Measurements from ENCODE around the gene SLC29A3.
"Not testable (repeated sequence)": the region's sequence is repeated elsewhere in the genome, so short reads cannot be mapped to it uniquely, and the experiment has no call there.

Gene SLC29A3

DNA sequence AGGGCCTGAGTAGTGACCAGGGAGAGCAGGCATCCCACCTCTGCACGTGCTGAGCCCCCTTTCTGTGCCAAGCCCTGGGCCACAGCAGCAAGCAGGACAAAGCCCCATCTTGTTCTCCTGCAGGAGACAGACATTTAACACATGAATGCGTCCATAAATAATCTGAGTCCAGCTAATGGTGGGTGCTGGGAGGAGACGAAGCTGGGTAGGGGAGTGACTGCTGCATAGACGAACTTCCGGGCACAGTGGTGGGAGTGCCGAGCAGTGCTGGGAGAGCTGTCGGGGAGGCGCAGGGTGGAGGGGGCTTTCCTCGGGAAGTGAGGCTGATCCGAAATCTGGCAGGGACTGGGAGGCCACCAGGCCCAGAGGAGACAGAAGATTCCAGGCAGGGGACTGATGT, 35.2 kb upstream of the SLC29A3 start:
- DNase-seq (ENCODE audit: low read depth) = no peak

DNA sequence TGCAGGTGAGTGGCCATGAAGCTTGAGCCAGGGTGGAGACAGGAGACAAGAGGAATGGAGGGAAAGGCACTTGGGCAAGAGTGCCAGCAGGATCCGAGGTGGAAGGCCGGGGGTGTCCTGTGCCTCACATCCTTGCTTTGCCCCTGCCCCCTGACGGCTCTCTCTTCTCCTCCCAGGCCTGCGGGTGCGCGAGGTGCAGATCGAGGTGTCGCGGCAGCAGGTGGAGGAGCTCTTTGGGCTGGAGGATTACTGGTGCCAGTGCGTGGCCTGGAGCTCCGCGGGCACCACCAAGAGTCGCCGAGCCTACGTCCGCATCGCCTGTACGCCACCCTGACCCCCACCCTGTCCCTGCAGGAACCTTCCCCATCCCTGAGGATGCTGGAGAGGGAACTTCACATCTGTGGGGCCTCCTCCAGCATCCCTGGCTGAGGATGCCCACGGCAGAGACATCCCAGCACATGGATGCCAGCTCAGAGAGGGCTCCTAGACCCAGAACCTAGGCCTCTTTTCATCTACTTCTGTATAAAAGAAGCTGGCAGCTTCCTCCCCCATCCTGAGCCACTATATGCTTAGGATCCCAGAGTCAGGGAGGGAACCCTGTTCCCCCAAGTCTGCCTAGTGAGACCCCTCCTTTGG, 34.4 kb upstream of the SLC29A3 start:
- no peak for DNase-seq (ENCODE audit: low read depth)

DNA sequence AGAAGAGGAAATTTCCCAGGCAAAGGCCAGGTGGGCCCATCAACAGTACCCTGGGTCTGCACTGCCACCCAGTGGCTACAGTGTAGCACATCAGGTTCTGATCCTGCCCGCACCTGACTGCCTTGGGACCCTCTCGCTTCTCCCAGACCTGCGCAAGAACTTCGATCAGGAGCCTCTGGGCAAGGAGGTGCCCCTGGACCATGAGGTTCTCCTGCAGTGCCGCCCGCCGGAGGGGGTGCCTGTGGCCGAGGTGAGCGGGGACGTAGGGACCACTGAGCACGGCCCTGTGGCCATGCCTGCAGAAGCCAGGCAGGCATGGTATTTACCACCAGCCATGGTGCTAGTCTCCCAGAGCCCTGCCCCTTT, 33.9 kb upstream of the SLC29A3 start:
- DNase-seq (ENCODE audit: low read depth) = no peak

DNA sequence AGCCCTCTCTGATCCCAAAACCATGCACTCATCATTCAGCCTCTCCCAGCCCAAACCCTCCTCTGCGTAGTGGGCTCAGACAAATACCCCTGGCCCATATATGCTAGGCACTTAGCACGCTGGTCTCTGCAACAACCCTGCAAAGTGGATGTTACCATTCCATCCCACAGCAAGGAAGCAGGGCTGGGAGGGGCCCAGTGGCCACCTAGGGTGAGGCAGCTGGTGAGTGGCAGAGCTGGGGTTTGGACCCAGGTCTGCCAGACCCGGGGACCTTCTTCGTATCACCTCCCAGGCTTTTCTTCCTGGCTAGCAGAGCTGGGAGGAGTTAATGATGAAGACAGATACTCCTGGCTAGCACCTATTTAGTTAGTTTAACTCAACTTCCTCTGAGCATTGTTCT, 33.1 kb upstream of the SLC29A3 start:
- no peak for DNase-seq (ENCODE audit: low read depth)

DNA sequence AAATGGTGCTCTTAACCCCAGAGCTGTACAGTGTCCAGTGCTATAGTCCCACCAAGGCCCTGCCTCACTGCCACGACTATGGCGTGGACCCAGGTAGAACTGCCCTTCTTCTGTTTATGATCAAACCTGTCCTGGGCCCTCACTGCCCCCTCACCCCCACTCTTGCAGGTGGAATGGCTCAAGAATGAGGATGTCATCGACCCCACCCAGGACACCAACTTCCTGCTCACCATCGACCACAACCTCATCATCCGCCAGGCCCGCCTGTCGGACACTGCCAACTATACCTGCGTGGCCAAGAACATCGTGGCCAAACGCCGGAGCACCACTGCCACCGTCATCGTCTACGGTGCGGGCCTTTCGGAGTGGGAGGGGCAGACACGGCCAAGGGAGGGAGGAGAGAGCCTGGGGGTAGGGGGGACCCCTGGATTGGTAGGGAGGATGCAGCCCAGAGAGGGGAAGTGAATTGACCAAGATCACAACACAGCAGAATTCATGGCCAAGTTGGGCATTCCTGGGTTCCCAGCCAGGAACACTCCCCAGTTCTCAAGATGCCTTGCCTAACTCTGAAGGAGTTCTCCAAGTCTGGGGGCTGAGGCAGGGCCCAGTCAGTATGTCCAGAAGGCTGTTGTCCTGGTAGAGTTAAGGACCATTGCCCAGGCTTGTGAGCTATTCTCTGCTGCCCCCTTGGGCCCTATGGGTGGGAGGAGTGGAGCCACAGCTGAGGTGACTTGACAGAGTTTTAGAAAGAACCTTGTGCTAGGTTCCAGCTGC, 32.4 kb upstream of the SLC29A3 start:
- no peak for DNase-seq (ENCODE audit: low read depth)

DNA sequence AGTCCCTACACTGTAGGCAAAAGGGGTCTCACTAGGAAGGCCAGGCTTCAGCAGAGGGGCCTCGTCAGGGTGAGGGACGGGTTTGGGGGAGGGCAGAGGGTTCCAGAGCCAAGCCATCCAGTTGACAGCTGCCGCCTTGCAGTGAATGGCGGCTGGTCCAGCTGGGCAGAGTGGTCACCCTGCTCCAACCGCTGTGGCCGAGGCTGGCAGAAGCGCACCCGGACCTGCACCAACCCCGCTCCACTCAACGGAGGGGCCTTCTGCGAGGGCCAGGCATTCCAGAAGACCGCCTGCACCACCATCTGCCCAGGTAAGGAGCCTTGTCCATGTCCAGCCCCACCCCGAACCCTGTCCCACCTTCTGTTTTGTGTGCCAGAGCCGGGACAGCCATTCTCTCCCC, 31.6 kb upstream of the SLC29A3 start:
- no peak for DNase-seq (ENCODE audit: low read depth)

DNA sequence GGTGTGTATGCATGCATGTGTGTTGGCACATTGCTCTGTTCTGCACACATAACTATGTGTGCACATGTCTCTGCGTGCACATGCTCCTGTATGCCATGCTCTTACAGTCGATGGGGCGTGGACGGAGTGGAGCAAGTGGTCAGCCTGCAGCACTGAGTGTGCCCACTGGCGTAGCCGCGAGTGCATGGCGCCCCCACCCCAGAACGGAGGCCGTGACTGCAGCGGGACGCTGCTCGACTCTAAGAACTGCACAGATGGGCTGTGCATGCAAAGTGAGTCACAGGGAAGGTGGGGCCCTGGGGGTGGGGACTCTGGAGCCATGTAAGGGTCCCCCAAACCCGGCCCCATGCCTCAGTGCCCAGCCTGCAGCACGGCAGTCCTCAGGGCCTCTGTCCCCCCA, 30.6 kb upstream of the SLC29A3 start:
- no peak for DNase-seq (ENCODE audit: low read depth)

DNA sequence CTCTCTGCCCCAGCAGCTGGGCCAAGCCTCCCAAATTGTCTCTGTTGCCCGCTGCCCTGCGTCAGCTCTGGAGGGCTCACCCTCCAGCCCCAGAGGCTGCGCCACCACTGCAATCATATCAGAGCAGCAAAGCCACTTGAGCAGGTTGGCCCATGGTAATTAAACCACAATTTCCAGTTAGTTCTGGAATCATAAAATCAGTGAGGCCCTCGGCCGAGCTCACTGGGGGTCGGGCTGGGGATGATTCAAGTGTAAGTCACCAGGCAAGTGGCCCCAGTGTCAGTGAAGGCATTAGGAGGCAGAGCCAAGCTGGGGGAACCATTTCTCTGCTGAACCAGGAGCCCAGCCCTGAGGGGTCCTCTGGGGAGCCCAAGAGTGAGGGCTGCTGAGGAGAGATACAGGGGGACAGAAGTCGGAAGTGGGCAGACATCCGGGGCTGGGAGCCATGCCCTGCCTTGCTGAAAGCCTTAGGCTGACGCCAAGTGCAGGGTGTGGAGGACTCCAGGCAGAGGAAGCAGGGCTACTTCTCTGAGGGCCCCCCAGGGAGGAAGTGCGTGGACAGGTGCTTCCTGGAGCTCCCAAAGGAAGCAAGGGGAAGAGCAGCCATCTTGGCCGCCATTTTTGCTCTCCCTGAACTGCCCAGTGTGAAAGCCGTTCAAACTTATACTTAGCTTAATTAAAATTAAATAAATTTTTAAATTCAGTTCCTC, 29.5 kb upstream of the SLC29A3 start:
- DNase-seq (ENCODE audit: low read depth) = no peak

DNA sequence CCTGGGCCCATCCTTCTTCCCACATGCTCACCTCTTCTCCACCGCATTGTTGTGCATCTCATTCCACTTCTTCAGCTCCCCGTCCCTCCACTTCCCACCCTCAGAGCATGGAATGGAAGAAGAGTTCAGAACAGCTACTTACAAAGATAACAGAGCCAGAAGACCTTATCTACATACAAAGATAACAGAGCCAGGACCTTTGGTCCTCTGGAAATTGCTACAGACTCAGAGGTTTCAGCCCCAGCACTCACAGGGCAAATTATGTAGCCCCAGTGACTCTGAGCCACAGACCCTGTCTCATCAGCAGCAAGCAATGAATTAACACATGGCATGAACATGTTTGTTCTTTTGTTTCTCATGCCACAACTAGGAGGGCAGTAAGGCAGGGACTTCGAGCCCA, 28.7 kb upstream of the SLC29A3 start:
- DNase-seq (ENCODE audit: low read depth) = no peak

DNA sequence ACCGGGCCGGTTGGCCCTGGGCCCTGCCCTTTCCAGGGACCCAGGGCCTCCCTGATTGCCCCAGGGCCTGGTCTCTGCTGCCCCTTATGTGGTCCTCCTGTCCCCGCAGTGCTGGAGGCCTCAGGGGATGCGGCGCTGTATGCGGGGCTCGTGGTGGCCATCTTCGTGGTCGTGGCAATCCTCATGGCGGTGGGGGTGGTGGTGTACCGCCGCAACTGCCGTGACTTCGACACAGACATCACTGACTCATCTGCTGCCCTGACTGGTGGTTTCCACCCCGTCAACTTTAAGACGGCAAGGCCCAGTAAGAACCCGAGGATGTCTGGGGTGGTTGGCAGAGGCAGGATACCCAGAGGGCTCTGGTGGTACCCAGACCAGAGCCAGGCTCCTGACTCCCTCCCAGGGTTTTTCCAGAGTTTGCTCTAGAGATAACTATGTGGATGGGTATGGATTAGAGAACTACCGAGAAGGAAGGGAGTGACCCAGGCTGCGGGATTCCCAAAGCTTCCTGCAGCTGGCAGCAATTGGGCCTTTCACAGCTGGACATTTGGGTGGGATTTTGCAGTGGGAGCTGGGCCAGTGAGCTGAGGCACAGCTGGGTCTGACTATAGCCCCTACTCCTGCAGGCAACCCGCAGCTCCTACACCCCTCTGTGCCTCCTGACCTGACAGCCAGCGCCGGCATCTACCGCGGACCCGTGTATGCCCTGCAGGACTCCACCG, 28.1 kb upstream of the SLC29A3 start:
- no peak for DNase-seq (ENCODE audit: low read depth)

DNA sequence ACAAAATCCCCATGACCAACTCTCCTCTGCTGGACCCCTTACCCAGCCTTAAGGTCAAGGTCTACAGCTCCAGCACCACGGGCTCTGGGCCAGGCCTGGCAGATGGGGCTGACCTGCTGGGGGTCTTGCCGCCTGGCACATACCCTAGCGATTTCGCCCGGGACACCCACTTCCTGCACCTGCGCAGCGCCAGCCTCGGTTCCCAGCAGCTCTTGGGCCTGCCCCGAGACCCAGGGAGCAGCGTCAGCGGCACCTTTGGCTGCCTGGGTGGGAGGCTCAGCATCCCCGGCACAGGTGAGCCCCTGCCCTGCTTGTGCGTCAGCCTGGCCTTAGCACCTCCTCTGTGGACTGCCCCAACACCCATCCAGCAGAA, 27.5 kb upstream of the SLC29A3 start:
- DNase-seq (ENCODE audit: low read depth) = no peak

DNA sequence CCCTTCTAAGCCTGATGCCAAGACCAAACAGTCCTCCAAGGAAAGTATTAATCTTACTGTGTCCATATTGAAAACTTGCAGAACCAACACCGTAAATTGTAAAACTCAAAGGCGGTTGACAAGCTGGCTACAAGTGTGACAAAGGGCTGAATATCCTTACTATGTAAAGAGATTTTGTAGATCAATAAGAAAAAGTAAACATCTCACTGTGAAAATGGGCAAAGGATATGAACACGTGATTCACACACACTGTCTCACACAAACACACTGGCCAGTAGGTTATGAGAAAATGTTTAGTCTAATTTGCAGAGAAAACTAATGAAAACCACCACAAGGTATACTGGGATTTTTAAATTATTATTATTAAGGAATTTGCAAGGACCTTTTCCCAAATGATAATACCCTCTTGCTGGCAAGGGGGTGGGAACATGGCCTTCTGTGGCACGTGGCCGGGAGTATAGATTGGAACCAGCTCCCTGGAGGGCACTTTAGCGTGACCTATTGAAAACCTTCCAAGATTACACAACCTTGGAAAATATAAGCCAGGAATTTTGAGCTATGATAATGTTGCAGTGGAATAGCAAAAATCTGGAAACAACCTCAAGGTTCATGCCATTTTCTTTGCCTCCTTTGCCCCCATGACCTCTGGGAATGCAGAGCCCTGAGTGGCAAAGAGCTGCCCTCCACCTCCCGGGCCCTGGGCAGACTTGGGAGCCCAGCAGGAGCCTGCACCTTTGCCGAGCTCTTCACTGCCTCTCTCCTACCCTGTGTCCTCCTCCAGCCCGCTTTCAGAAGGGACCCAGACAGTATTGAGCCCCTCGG, 26.2 kb upstream of the SLC29A3 start:
- DNase-seq (ENCODE audit: low read depth) = no peak

DNA sequence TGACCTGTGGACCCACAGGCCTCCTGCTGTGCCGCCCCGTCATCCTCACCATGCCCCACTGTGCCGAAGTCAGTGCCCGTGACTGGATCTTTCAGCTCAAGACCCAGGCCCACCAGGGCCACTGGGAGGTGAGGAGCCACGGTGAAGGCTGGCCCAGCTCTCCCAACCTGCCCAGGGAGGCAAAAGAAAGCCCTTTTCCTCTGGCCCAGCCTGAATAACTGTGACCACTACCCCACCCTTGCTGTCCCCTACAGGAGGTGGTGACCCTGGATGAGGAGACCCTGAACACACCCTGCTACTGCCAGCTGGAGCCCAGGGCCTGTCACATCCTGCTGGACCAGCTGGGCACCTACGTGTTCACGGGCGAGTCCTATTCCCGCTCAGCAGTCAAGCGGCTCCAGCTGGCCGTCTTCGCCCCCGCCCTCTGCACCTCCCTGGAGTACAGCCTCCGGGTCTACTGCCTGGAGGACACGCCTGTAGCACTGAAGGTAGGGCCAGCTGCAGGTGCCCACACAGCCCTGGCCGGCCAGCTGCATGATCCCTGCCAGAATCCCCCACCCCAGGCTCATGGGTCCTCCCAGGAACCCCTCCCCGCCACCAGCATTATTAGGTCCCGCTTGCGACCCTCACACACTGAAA, 25.5 kb upstream of the SLC29A3 start:
- no peak for DNase-seq (ENCODE audit: low read depth)

DNA sequence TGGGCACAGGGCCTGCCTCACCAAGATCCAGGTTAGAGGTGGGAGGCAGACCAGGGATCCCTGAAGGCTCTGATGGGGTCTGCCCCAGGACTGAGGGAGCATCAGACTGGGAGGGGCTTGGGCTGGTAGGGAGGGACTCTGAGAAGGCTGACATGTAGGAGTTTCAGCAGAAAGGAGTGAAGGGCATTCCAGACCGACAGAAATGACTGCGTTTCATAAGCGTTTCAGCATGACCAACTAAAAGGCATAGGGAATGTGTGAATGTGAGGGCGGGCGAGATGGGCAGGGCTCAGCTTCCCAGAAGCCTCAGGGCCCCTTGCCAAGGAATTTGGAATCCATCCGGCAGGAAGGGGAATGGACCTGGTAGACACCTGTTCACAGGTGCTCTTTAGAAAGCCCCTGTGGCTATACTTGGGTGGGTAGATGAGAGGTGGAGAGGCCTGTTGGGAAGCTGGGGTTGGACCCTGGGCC, 24.9 kb upstream of the SLC29A3 start:
- no peak for DNase-seq (ENCODE audit: low read depth)

DNA sequence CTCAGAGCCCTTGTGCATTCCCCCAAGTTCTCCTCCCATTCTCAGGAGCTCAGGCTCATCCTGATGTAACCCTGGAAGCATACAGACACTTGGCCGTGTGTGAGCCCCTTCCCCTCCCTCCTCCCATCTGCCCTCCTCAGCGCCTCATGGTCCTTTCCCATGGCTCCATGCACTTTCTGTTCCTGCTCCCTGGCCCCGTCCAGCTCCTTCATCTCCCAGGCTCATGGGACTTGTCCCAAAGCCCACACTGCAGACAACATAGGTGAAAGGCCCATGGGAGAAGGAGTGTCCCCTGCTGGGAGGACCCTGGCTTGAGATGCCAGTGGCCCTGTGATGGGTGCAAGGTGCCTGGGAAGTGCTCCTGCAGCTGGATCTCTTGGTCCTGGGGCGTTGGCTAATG, 24.2 kb upstream of the SLC29A3 start:
- no peak for DNase-seq (ENCODE audit: low read depth)

DNA sequence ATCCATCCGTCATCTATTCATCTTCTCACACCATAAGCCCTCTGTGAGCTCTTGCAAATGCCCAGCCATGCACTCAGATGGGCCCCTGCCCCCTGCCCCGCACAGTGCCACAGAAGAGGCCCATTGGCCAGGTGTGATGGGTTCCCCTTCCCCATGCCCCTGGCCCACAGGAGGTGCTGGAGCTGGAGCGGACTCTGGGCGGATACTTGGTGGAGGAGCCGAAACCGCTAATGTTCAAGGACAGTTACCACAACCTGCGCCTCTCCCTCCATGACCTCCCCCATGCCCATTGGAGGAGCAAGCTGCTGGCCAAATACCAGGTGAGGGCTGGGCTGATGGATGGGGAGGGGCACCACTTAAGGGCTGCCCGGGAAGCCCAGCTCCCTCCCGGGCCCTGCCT, 23.4 kb upstream of the SLC29A3 start:
- DNase-seq (ENCODE audit: low read depth) = no peak

DNA sequence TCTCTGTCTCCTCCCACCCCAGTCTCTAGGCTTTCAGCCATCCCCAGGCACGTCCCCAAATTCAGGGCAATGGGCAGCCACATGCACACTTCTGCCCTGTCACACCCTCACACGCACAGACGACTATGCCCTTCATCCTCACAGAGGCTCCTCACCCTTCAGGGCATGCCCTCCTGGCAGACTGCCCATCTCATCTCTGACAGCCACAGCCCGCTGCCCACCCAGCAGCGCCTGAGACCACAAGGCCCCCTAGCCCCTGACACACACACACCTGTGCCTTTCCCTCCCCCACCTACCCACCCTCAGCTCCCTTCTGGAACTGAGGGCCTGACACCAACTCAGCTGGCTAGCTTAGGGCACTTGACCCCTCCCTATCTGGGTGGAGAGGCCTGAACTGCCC, 23.0 kb upstream of the SLC29A3 start:
- DNase-seq (ENCODE audit: low read depth) = no peak

DNA sequence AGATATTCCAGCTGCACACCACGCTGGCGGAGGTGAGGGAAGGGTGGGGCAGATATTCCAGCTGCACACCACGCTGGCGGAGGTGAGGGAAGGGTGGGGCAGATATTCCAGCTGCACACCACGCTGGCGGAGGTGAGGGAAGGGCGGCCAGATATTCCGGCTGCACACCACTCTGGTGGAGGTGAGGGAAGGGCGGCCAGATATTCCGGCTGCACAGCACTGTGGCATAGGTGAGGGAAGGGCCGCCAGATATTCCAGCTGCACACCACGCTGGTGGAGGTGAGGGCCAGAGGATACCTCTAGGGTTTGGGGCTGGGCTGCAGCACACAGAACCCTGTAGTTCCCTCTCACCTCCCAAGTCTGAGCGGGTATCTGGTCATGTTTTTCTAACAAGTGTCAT, 22.2 kb upstream of the SLC29A3 start:
- DNase-seq (ENCODE audit: low read depth) = not testable (repeated sequence)

DNA sequence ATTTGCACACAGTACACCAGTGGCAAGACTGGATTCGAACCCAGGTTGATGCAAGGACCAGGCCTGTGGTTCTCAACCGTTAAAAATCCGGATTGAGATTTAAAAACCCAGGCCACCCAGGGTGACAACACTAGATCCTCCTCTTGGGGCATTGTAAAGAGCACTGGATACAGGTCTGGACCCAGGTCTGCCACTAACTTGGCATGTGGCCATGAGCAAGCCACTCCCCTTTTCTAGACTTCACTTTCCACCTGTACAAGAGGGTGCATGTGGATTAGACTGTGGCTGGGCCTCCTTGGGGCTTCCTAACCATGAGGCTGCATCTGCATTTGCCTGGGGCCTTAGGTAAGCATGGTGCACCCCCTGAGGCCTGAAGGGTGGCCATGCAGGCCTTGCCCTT, 21.7 kb upstream of the SLC29A3 start:
- no peak for DNase-seq (ENCODE audit: low read depth)

DNA sequence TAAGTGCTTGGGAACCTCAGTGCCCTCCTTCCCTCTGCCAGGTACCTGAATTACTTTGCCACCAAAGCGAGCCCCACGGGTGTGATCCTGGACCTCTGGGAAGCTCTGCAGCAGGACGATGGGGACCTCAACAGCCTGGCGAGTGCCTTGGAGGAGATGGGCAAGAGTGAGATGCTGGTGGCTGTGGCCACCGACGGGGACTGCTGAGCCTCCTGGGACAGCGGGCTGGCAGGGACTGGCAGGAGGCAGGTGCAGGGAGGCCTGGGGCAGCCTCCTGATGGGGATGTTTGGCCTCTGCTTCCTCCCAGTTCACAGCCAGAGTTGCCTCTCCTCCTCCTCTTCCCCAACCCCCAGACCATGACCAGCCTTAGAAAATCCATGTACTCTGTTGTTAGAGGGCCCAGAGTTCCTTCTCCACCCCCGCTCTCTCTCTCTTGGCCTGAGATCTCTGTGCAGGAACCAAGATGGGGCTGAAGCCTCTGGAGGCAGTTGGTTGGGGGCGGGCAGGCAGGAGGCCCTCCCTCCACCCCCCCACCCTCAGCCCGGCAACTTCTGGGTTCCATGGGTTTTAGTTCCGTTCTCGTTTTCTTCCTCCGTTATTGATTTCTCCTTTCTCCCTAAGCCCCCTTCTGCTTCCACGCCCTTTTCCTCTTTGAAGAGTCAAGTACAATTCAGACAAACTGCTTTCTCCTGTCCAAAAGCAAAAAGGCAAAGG, 19.8 kb upstream of the SLC29A3 start:
- no peak for DNase-seq (ENCODE audit: low read depth)
